ENCODE measurements around the gene AGPS.
"Not testable (repeated sequence)": the region's sequence is repeated elsewhere in the genome, so short reads cannot be mapped to it uniquely, and the experiment has no call there.

DNA sequence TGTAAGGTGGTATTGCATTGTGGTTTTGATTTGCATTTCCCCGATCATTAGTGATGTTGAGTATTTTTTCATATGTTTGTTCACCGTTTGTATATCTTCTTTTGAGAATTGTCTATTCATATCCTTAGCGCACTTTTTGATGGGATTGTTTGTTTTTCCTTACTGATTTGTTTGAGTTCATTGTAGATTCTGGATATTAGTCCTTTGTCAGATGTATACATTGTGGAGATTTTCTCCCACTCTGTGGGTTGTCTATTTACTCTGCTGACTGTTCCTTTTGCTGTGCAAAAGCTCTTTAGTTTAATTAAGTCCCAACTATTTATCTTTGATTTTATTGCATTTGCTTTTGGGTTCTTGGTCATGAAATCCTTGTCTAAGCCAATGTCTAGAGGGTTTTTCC, 38.0 kb upstream of the AGPS start:
- TF ChIP-seq CTCF, POLR2A (IDR thresholded peaks at IDR 0.05): not testable (repeated sequence)
